GM21529 (cell line): Measurements from ENCODE around the gene TLE3.

Source experiments
- ATAC-seq: cut with Tn5 transposase; IDR thresholded peaks from one replicate; pipeline ENCODE4 v1.9.1; 2021; ENCODE audit not compliant: unreplicated experiment

TLE3 gene

GRCh38 chr15:70033529-70034140, 64.1 kb downstream of the TLE3 start:
- no peak for ATAC-seq

- no peak for ATAC-seq
Observed at GRCh38 chr15:70033109-70033508, 64.6 kb downstream of the TLE3 start.

- ATAC-seq: no peak
Observed at GRCh38 chr15:70032509-70032908, 65.2 kb downstream of the TLE3 start.

- ATAC-seq: no peak
Observed at GRCh38 chr15:70031713-70032112, 66.0 kb downstream of the TLE3 start.

- no peak for ATAC-seq
Observed at GRCh38 chr15:70031261-70031660, 66.5 kb downstream of the TLE3 start.

- ATAC-seq: no peak
Observed at GRCh38 chr15:70030851-70031250, 66.9 kb downstream of the TLE3 start.

- ATAC-seq: no peak
Observed at GRCh38 chr15:70029297-70029701, 68.4 kb downstream of the TLE3 start.

GRCh38 chr15:70027518-70027917, 70.2 kb downstream of the TLE3 start:
- no peak for ATAC-seq

GRCh38 chr15:70026991-70027390, 70.7 kb downstream of the TLE3 start:
- no peak for ATAC-seq

GRCh38 chr15:70025413-70026296, 72.1 kb downstream of the TLE3 start:
- no peak for ATAC-seq

GRCh38 chr15:70024521-70024920, 73.2 kb downstream of the TLE3 start:
- no peak for ATAC-seq

- ATAC-seq: no peak
Observed at GRCh38 chr15:70023769-70024491, 73.8 kb downstream of the TLE3 start.

- ATAC-seq: peak; percentile 88
Observed at GRCh38 chr15:70023064-70023768, 74.5 kb downstream of the TLE3 start.

- no peak for ATAC-seq
Observed at GRCh38 chr15:70020229-70020628, 77.5 kb downstream of the TLE3 start.

GRCh38 chr15:70018646-70019600, 78.8 kb downstream of the TLE3 start:
- no peak for ATAC-seq

- ATAC-seq: no peak
Observed at GRCh38 chr15:70017801-70018200, 79.9 kb downstream of the TLE3 start.

- no peak for ATAC-seq
Observed at GRCh38 chr15:70017025-70017424, 80.7 kb downstream of the TLE3 start.

- ATAC-seq: peak; percentile 32
Observed at GRCh38 chr15:70016511-70016994, 81.2 kb downstream of the TLE3 start.

- peak; percentile 81 for ATAC-seq
Observed at GRCh38 chr15:70014860-70015490, 82.7 kb downstream of the TLE3 start.
